Stimulated activated CD4-positive, alpha-beta T cell treated with anti-CD3 and anti-CD28 coated beads, Interleukin-2, amount 100 ng/mL, for 4 hours (primary cell): ENCODE results near the gene NOCT.
A peak's percentile ranks its signal among the peaks of the same experiment; 100 is the strongest.
"Not testable (repeated sequence)": the region's sequence is repeated elsewhere in the genome, so short reads cannot be mapped to it uniquely, and the experiment has no call there.

ENCODE experiments used
- DNase-seq: peaks from one replicate; pipeline ENCODE4 v3.0.0-alpha.2; 2020; ENCODE audit warnings: low read depth

Gene NOCT

DNA sequence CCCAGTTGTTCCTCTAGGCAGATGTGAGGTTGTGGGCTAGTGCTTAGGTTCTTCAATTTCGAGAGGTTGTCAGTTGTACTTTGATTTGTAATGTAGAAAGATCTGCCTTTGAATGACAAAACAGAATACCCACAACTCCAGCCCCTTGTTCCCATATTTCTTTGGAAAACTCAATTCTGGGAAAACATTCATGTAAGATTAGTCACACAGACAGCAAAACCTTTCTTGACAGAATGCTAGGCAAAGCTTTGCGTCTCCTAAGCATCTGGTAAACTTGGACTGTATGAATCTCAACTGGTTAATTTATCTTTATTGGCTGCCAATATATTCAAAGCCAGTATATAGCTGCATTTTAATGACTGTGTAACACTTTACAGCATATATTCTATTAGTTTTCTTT, 34.9 kb downstream of the NOCT start:
- no peak for DNase-seq

DNA sequence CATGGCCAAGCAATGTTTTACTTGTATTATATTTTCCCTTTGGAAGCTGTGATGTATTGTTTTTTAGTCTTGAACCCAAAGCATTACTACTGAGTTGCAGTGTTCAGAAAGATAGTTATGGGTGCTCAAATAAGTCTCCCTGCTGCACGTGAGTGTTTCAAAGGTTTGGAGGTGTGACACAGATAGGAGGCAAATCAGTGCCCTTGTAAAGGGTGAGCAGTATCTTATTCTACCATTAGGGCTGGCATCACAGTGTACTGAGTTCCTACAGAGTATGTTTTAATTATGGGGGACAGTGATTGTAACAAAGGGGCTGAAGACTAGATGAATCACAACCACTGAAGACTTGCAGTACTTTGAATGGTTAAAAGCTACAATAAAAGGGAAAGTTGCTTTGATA, 38.3 kb downstream of the NOCT start:
- DNase-seq, result no peak

DNA sequence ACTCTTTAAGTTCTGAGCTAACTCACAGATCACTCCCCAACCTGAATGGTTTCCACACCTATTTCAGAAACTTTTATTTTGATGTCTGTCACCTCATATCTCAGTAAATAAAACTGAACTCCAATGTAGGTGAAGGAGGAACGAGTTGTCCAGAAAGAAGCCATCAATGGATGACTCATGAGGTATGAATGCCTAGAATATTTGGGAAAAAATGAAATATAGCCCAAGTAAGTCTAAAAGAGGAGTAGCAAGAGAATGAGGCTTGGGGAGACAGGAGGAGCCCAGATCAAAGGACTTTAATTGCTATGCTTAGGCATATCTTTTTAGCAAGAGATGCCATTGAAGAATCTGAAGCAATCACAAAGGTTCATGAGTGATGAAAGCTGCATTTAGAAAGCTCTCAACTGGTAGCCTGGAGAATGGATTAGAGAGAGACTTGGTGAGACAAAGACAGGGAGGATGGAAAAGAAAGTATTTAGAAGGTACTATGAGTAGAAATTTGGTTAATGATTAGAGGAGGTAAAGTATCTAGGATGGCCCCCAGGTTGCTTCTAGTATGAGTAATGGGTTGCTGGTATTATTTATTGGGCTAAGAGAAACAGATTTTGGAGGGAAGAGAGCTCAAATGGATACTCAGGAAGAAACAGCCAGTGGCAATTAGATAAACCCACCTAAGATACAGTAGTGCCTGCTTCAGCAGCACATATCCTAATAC, 39.4 kb downstream of the NOCT start:
- DNase-seq, result no peak

DNA sequence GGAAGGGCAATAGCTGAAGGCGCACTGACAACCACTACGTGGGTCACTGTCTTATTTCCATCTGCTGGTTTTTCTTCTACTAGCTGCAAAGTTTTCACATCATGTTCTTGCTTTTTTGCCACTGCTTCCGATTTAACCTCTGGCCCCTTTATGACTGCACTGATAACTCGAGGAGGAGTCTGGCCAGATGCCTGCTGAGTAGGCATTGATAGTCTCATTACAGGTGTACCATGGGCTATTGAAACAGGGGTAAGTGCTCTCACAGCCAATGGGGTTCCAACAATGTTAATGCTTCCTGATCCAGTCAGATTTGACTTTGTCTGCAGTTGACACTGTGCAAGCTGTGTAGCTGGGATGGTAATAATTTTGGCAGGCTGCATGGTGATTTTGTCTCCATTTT, 43.4 kb downstream of the NOCT start:
- DNase-seq, result not testable (repeated sequence)

DNA sequence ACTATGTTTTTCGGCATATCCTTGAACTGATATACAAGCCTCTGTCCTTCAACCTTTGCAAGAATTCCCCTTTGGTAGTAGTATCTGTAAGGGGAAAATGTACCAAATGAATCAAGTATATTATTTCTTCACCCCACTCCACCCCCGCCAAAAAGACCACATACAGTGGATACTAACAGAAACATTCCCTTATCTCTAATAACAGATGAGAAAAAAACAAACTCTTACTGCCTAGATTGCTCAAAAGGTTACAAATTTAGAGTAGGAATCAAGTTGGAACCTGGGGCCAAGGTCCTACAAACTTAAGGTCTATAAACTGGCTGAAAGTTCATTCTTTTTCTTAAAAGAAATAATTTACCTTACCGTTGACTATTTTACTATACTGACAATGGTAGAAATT, 45.0 kb downstream of the NOCT start:
- DNase-seq, result no peak

DNA sequence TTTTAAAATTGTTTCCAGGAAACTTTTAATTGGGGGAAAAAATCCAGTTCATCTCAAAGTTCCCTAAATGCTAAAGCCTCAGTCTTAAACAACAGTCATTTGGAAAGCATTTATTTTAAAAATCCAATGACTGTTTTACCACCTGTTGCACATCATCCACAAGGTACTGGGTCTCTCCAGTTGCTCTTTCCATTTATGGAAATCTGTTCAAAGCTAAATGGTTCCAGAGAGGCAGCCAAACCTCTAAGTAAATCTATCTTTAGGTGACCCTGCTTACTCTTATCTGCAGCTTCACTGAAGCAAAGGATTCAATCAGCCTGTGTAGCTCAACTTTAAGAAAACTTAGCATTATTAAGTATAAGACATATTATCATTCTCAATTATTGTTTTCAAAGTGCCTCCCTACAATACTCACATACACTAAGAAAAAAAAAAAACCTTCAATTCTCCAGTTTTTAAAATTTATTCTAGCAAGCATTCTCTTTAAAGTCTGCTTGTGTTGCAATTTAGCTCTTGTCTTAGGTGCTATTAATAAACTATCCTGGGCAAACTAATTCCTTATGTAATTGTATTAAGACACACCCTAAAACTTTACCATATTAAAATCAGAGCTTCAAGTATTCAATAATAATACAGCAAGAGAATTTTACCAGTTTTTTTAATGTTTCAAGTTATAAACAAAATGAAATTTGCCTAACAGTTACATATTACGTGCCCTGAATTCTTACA, 60.6 kb downstream of the NOCT start:
- DNase-seq, result no peak

DNA sequence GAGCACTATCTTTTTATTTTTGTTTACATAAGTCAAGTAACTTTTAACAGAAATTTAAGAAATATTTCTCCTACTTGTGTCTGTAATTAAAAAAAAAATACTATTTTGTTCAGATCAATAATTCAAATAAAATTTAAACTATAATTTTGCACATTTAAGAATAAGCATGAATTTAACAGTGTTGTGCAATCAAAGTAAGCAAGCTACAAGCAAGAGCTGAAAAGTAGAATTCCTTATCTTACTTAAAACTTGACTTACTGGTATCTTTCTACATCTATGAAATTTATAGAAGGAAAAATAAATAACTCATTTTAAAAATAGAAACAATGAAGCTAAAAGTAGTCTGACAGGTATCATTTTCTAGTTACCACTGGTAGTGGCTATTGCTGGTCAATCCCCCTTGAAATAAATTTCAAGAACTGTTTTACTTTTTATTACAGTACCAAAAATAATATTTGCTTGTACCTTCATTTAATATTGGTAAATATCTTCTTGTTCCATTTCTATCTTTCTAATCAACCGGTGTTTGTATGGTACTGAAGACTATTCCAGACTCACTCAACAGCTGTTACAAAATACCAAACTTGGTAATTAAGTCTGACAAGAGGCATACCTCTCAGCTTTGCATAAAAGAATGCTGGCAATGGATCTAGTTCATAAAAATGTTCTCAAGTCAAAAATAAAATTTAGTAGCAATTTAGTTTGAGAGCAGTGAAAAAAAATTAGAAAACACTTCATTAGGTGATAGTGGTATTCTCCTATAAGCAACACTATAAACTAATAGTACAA, 62.2 kb downstream of the NOCT start:
- no peak for DNase-seq

DNA sequence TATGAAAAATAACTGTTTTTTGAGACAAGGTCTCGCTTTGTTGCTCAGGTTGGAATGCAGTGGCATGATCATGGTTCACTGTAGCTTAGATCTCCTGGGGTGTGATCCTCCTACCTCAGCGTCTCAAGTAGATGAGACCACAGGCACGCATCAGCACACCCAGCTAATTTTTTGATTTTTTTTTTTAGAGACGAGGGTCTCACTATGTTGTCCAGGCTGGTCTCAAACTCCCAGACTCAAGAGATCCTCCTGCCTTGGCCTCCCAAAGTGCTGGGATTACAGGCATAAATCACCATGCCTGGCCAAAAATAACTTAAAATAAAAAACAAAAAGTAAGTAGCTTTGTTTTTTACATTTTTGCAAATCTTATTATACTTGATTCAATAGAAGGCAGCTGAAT, 63.3 kb downstream of the NOCT start:
- DNase-seq, result no peak

DNA sequence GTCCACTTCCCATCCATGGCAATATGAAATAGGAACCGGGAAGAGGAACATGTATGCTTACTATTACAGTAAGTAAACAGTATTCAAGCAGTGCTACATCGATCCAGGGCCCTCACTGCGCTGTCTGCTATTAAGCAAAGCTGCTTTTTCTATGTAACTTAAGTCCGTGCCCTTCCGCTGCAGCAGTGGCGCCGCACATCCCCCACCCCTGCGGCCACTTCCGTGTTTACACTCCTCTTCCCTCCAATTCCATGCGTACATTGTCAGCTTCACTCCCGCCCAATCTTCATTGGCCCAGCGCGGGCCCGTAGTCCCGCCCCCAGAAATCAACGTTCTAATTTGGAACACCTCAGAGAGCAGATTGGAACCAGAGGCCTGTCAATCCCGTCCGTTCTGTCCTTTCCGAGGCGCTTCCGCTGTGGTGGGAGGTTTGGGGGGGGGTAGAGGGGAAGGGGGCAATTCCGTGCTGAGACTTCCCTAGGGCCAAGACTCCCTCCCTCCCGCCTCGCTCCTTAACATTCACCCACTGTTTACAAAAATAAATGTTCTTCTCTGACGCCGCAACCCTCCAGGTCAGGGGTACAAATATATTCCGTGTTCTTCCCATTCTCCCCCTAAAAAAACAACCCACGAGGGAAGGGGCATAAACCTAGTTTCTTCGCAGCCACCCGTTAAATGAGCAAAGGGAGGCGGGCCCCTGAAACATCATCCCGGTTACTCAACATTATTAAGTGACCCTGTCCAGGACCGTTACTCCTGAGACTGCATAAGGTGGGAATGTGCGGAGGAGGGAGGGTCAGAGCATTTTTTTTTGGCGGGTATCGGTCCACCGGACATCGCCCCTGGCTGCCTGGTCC, 67.4 kb downstream of the NOCT start:
- peak; percentile 76 for DNase-seq

DNA sequence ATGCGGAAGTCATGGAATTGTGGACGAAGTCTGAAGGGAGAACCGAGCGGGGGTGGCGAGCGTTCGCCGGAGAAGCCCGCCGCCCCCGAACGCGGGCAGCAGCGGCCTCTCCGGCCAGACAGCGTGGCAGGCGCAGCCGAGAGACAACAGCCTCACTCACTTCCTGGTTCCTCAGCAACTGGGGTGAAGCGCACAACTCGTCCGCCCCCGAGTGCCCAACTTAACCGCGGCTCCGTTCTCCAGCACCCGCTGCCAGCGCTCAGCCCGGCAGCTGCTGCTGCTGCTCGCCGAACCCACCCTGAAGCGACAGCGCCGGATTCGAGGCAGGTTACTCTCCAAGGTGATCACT, 68.0 kb downstream of the NOCT start:
- peak; percentile 50 for DNase-seq

DNA sequence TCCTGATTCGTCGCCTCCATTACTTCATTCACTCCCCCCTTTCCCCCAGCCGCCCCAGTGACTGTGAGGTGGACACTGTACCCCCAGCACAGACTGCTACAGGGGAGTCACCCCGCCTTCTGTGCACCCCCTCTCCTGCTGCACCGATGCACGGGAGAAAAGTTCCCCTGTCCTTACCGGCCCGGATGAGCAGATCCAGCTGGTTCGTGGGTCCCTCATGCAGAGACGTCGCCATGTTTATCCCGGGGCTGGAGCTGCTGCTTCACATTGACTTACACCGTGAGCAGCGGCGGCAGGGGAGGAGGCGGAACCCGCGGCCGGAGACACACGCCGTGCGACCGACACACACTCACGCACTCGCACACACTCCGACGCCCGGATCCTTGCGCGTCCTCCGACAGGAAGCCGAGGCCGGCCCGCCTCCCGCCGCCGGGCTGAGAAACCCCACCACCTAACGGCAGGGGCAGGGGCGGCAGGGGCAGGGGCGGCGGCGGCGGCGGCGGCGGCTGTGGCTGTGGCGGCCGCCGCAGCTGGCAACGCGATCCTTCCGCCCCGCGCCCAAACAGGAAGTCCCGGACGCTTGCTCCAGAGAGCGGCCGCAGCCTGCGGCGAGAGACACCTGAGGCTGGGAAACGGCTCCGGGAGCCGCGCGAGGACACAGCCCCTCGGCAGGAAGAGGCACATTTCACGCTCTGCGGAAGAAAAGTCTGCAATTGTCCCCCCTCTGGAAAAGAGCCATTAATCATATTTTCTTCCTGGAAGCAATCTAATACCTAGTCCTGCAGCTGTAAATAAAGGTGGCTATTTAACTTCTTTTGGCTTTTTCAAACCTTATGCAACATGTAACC, 68.6 kb downstream of the NOCT start:
- DNase-seq, result peak; percentile 69

DNA sequence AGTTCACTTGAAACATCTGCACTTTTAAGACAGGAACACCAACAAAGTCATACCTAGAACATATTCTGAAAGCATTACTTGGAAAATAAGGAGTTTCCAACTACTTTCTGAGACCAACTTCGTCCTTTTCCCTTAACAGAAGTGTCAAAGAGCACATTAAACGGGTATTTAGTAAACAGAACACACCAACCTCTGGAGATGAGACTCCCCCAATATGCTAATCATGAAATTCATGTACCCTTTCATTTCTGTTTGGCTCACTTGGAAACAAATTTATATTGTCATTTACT, 69.2 kb downstream of the NOCT start:
- no peak for DNase-seq

DNA sequence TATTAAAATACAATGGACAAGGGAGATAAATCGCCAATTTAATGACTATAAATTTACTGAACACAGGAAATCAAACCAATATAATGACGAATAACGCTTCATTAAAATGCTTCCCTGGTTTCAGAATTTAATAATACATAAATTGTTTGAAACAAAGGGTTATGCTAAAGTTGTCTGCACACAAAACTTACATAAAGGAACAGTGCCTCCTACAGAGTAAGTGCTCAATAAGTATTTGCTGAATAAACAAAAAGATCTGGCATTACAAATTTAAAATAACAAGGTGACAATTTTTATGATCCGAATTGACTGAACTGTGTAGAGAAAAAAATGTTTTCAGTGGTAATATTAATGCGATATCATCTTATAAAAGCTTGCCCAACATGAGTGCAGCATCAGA, 69.6 kb downstream of the NOCT start:
- no peak for DNase-seq

DNA sequence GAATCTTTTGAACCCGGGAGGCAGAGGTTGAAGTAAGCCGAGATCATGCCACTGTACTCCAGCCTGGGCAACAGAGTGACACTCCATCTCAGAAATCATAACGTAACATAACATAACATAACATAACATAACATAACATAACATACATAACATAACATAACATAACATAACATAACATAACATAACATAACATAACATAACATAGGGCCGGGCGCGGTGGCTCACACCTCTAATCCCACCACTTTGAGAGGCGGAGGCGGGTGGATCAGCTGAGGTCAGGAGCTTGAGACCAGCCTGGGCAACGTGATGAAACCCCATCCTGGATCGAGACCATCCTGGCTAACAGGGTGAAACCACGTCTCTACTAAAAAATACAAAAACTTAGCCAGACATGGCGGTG, 76.7 kb downstream of the NOCT start:
- no peak for DNase-seq
